Stimulated activated CD8-positive, alpha-beta memory T cell treated with anti-CD3 and anti-CD28 coated beads, Interleukin-15, amount 100 ng/mL, for 1 hour (primary cell): Measurements from ENCODE around the gene CRHR1.
"Not testable (repeated sequence)": the region's sequence is repeated elsewhere in the genome, so short reads cannot be mapped to it uniquely, and the experiment has no call there.

Experiments used
- DNase-seq: peaks from one replicate; pipeline ENCODE4 v3.0.0-alpha.2; 2020; ENCODE audit warnings: low read depth

CRHR1 gene

DNA sequence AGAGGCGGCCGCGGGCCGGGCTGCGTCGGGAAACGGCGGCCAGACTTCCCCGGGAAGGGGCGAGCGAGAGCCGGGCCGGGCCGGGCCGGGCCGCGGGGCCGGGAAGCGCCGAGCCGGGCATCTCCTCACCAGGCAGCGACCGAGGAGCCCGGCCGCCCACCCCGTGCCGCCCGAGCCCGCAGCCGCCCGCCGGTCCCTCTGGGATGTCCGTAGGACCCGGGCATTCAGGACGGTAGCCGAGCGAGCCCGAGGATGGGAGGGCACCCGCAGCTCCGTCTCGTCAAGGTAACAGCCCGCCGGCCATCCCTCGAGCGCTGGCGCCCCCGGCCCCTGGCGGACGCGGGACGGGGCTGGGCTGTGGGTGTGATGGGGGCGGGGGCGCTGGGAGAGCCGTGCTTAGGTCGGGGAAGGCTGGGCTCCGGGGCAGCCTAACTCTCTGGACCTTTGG lies at the start of gene CRHR1:
Gene CRHR1, plus strand, starts transcription at position 28 of the 448 bp plus-strand sequence. Its CDS starts 225 bp downstream, at position 253.
- no peak for DNase-seq

DNA sequence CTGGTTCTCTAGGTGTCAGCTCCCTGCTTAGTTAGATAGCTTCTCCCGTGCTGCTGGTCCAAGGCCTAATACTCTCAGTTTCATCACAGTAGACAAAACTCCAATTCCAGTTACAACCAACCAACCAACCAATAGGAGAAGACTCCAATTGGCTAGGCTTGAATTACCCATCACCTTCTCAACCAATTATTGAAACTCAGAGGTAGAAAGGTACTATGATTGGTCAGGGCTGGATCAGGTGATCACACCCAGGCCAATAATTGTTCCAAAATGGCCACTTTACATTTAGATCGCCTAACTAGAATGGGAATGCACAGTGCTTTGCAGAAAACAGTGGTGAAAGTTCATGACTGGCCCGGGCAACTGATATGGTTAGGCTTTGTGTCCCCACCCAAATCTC lies 49.5 kb upstream of the CRHR1 start:
- no peak for DNase-seq

DNA sequence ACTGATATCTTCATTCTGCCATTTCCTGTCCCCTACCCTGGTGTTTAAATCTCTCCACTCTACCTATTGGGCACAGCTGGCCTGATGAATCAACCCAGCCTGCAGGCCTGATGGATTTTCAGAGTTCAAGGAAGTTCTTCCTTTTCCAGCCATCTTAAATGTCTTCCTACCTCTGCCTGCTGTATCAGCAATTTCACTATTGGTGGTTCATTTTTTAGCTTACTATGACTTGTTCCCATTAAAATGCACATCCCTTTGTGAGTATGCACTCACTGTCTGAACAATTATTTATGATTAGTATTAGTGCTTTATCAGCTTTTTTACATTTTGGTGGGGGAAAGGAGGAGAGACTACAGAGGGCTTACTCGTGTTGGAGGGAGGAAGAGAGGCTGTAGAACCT lies 48.6 kb upstream of the CRHR1 start:
- no peak for DNase-seq

DNA sequence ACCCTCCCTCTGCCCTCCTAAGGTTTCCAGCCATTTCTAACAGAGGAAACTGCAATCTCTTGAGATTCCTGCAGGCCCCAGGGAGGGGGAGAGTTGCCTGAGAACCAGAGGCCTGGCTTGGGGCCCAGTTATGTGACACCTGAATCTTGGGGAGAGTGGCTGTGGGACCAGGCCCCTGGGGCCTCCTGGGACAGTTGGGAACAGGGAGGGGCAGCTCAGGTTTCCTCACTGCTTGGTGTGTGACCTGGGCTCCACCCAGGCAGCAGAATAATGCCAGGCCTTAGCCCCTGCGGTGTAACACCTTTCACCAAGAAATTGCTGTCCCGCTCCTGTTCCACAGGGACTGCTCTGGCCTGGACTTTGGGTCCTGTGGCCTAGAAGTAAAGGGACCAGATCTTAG lies 44.3 kb upstream of the CRHR1 start:
- no peak for DNase-seq

DNA sequence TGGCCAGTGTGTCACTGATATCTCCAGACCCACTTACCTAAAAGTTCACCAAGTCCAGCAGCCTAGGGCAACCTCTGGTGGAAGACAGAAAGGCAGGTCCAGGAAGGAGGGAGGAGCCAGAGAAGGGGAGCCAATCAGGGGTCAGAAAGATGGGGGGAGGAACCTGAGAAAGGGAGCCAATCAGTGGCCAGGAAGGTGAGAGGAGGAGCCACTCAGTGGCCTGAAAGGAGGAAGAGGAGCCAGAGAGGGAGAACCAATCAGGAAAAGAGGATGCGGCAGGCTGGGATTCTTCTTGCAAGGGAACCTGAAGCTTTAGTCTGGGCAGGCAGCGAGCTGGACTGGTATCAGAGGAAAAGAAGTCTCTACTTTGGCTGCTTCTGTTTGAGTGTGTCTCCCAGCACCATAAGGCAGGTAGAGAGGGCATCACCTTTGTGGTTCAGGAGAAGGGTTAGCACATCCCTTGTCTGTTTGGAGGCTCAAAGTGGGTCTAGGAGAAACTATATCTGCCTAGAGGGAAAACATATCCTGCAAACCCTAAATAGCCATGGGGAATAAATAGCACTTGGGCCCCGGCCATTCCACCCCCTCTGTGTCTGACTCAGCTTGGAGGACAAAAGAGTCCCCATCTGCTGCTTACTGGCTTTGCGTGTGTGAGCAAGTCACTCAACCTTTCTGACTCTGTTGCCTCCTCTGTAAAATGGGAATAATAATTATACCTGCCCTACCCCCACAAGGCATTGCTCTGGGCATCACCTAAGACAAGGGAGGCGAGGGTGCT lies 43.4 kb upstream of the CRHR1 start:
- no peak for DNase-seq

DNA sequence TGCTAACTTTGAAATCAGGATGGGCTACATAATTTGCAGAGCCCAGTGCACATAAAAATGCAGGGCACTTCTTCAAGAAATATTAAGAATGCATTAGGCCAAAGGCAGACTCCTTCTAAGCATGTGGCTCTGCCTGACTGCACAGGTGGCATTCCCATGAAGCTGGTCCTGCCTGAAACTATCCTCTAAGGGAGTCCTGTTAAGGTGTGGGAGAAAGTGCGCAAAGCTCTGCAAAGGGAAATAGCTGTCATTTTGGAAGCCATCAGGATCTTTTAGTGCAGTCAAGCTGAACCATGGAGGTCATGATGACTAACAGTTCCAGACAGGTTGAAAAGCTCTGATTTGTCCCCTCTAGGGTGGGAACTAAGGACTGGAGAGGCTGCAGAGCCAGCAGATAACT lies 41.9 kb upstream of the CRHR1 start:
- no peak for DNase-seq

DNA sequence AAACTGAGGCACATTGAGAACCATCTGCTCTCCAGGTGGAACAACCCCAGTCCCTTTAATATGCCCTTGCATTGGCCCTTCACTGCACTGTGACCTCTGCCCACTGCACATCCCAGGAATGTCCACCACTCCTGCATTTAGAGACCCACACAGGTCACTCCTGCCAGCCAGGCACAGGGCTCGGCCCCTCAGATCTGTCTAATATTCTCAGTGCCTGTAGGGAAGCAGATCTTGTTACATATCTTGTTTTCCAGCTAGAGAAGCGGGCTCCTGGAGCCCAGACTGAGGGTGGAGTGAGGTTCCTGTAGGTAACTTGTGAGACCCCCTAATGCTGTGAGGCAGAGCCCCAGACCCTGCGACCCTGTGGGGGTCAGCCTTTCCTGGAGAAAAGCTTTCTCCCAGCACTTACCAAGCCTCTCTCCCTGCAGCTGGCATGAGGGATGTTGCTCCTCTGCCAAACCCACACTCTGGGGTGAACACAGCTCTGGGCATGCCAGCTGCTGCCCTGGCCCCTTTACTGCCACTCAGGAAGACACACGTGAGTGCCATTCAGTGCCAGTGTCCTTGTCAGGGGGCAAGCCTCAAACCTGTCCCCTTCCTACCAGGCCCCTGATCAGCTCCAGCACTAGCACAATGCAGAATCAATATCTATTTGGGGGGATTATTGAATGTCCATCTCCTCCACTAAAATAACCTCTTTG lies 40.3 kb upstream of the CRHR1 start:
- DNase-seq: no peak

DNA sequence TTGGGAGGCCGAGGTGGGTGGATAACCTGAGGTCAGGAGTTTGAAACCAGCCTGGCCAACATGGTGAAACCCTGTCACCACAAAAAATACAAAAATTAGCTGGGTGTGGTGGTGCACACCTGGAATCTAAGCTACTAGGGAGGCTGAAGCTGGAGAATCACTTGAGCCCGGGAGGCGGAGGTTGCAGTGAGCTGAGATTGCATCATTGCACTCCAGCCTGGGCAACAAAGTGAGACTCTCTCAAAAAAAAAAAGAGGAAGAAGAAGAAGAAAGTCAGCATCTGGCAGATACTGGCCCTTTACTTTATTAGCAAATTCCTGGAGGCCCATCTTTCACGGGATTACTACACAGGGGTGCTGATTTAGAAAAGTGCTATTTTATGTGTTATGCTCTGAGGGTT lies 39.3 kb upstream of the CRHR1 start:
- DNase-seq: not testable (repeated sequence)

DNA sequence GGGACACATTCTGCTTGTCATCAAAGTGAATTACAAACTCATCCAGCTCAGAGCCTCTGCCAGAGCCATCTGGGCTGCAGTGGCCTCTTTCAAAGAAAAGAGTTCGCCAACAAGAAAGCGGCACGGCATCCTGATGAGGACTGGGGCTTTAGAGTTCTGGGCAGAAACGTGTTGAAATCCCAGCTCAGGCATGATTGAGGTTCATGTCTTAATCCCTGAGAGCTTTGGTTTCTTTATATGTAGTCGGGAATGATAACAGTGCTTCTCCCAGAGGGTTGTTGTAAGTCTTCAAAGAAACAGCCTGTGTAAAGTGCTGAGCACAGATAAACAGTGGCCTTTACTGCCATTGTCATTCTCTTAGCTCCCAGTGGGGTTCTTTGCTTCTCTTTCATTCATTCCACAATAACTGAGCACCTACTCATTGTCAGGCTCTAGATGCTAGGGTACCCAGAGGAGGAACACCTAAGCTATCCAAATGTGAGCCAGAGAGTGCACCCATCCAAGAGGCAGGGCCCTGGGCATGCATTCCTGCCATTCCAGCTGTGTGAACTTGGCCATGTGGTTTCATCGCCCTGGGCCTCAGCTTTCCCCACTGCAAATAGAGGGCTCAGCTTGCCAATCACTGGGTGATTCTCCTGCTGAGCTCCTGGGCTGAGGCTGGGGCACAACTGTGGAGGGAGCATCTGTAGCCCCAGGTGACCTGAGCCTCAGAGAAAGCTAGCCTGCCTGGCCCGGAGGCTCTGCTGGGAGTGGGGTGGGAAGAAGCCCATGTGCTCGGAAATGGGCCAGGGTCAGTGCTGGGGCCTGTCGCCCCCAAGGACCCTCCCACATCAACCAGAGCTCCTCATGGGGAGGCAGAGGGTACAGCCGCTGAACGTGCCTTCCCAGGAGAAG lies 38.3 kb upstream of the CRHR1 start:
- DNase-seq: no peak

DNA sequence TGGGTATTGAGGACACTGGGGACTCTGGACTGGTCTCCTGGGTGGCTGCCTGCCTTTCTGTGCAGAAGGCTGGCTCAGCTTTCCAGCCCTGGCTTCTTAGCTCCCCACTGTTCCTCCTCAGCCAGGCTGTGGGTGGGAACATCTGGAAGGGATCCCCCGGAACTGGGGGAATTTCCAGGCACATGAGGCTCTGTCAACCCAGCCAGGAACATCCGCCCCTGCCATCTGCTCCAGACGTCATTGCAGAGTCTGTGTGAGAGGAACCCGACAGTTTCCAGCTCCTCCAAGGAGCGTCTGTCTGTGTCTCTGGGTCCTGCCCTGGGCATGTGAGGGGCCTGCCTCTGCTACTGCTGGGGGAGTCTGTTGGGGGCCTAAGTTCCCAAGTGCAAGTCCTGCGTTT lies 36.2 kb upstream of the CRHR1 start:
- no peak for DNase-seq

DNA sequence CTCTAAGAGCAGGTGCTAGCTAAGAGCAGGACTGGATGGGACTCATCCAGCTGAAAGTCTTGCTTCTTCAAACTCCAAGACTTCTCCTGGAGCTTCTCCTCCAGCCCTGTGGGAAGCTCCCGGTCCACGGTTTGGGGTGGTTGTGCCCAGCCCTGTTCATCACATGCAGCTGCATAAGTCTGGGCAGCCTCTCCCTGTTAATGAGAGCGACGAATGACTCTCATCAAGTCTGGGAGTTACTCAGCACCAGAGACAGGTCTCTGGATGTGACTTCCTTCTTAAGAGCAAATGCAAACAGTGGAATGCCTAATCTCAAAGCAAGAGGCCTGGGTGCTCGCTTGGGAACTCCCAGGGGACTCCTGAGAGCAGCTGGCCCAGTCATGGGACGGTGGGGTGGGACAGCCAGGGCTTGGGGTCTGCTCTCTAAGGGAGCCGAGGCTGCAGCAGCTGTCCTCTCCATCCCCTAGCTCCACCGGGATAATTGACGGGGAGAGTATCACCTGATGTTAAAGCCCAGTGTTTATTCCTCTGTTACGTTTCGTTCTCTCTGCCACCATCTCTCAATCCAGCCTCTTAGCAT lies 35.3 kb upstream of the CRHR1 start:
- no peak for DNase-seq

DNA sequence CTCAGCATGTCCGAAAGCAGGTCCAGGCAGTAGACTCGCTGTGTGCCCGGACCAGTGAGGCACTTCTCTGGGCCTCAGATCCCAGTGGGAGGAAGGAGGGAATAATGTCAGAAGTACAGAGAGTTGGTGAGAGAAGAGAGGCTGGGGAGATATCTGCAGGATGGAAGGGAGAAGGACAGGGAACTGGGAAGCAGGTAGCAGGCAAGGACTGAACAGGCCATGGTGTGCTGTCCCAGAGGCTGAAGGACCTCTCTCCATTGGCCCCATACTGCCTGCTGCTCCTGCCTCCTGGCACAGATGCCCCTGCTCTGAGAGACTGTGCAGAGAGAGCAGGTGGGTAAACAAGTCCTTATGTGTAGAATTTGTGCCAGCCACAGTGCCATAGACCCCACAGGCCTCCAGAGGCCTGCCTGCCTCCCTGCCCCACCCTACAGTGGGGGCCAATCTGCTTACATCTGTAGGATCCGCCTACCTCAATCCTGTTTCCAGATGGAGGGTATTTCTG lies 34.2 kb upstream of the CRHR1 start:
- no peak for DNase-seq

DNA sequence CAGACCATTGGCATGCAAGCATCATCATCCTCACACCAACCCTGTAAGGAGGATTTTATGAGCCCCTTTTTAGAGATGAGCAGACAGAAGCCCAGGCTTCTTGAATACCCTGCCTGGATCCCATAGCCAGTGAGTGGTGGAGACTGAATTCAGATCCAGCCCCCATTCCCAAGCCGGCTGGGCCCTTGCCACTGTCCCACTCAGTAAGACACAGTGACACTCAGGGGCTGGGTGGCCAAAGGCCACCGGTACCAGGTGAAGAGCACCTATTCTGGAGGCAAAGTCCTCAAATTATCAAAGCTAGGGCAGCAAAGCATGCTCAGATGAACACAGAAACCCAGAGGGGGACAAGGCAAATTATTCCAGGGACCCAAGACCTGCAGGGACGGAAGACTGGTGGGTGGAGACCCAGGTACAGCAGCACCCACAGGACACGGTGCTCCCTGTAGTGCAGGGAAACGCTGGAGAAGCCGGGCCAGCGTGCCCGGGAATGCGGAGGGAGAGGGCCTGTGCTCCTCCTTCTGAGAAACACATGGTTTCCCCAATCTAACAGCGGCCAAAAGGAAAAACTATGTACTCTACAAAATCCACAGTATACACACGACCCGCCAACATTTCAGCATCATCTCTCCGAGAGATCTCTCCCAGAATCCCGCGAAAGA lies 33.2 kb upstream of the CRHR1 start:
- no peak for DNase-seq

DNA sequence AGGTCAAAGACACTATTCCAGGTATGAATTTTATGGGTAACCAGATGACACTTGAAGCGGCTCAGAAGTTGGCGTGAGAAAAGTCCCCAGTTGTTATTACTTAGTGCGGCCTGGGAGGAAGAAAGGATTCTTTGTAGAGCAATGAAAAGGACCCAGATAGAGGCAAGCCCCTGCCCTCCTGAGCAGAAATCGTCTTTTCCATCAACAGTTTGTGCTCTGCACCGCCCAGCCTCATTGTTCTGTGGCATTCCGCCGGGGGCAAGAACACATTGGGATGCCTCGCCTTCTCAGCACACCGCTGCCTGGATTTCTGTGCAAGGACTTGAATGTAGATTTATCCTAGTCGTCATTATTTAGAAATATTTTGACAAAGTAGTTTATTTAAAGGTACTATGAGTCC lies 32.7 kb upstream of the CRHR1 start:
- no peak for DNase-seq

DNA sequence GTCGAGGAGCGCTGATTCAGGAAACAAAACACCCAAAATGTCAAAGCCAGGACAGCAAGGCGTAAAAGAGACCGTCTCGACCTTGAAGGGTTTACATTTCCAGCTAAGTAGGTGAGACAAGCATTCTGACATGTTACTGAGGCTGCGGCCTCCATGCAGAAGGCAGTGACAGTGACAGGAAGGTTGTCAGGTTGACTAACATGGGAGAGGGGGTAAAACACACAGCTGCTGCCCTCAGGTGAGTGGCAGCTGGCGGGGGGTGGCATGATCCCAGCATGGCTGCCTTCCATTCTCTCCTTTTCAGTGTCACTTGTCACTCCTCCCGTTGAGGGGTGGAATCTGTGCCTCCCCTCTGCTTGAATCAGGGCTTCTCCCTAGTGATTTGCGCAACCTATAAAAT lies 31.9 kb upstream of the CRHR1 start:
- DNase-seq: no peak

DNA sequence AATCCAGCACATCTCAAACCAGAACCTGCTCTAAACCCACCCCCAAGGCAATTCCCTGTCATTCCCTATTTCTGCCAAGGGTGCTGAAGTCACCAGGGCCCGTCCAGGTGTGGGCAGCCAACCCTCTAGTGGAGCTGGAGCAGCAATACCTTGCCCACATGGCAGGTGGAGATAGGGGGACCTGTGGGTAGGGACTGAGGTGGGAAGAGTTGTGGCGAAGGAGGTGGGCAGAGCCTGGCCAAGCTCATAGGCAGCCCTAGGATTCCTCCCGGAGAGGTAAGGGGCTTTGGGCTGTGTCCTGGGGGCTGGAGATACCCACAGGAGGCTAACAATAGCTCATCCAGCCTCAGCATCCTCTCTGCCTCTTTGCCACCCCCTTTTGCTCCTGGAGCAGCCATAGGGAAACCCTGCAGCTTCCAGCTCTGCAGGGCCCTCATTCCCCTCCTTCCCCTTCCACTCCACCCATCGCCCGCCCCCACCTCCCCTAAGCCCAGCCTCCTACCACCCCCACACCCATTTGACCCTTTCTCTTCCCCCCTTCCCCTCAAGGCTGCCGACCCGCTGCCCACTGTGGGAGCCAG lies 30.4 kb upstream of the CRHR1 start:
- no peak for DNase-seq

DNA sequence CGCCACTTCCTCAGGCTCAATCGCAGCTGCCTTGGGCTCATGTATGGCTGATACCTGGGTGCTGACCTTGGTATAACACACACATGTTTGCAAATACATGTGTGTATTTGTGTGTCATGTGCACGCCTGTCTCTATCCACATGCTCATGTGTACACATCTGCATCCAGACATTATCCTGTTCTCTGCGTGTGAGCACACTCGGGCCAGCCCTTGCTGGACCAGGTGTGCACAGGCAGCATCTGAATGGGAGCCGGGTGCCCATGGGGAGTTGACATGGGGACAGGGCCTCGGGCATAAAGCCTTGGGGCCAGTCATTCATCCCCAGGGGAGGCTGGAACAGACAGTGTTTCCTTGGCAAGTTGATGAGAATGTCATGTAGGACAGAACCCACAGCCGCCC lies 29.1 kb upstream of the CRHR1 start:
- DNase-seq: no peak

DNA sequence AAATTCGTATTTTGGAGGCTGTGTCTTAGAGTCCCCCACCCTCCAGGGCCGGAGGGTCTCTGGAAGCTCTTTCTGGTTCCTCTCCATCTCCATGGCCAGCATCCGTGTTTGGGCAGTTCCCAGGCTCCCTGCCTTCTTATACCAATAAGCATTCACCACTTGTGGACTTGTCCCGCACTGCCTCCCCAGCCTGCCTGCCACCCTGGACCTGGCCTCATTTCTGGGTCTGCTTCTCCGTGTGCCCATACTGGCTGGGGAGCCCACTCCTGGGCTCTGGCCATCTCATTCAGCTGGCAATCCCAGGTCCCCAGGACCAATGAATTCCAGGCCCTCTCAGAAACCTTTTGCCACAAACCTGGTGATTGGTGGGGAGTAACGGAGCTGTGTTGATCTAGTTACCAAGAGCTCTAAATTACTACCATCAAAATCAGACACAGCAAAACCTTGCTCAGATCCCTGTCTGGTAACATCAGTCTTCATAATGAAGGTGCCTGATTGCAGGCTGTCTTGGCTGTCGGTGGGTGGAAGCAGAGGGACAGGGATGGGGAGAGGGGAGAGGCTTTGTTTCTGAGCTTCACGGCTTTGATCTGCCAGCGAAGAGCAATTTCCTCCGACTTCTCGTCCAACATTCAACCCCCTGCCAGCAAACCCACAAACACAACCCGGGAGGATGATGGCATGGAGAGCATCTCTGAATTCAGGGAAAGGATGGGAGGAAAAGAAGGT lies 27.7 kb upstream of the CRHR1 start:
- no peak for DNase-seq

DNA sequence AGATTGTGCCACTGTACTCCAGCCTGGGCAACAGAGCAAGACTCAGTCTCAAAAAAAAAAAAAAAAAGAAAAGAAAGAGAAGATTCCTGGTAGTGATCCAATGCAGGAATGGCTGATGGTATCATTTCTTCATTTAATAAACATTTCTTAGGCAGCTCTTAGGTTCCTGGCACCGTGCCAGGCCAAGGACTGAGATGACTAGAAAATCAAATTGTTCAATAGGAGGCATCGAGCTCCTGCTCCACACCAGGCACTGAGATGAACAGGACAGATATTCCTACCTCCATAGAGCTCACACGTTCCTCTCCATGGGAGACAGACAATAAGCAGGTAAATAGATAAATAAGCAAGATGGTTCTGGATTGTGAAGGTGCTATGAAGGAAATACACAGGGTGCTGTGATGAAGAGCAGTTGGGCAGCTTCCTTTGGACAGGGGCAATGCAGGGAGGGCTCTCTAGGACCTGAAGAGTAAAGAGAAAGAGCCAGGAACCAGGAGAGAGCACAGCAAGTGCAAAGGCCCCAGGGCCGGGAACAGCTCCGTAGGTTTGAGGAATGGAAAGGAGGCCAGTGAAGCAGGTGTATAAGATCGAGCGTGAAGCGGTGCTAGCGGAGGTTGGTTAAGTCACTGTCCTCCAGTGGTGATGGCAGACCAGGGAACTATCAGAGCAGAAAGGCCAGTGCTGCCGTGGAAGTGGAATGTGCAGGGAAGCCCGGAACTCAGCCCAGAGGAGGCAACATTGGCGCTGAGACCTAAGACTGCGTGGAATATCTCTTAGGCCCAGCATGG lies 26.5 kb upstream of the CRHR1 start:
- DNase-seq: no peak

DNA sequence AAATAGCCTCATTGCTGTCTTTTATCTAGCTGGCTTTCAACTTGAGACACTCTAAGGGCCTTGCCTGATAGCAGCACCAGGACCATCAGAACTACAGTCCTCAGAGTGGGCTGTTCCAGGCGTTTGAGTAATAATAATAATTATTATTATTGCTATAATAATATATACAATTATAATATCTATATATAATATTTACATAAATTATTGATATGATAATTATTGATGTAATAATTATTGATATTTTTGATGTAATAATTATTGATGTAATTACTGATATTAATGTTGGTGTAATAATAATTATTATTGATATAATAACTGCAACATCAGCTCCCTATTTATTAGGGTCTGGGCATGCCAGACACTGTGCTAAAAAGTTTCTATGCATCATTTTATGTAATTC lies 25.6 kb upstream of the CRHR1 start:
- DNase-seq: no peak
